GM19025 (cell line): ENCODE measurements around the gene L1CAM.

Experiments used
- ATAC-seq: cut with Tn5 transposase; IDR thresholded peaks from one replicate; pipeline ENCODE4 v1.9.1; 2021; ENCODE audit warnings: mild to moderate bottlenecking, low read depth, moderate library complexity; ENCODE audit not compliant: unreplicated experiment

The L1CAM gene

GRCh38 chrX:153903991-153904957, 18.3 kb upstream of the L1CAM start, which contains the start of gene AVPR2:
TSS of gene AVPR2 (plus strand) at chrX:153904673. CDS start at chrX:153905146, 473 bp downstream.
- no peak for ATAC-seq

GRCh38 chrX:153903238-153903980, 17.4 kb upstream of the L1CAM start:
- ATAC-seq = no peak

GRCh38 chrX:153902385-153902784, 16.4 kb upstream of the L1CAM start:
- ATAC-seq = no peak

GRCh38 chrX:153901753-153902140, 15.8 kb upstream of the L1CAM start:
- no peak for ATAC-seq

- ATAC-seq = no peak
These were observed 15.1 kb upstream of the L1CAM start for GRCh38 chrX:153900831-153901752.

GRCh38 chrX:153897899-153898298, 11.9 kb upstream of the L1CAM start:
- no peak for ATAC-seq

- ATAC-seq = no peak
These were observed 3.1 kb upstream of the L1CAM start for GRCh38 chrX:153889123-153889522.

GRCh38 chrX:153888344-153888743, 2.4 kb upstream of the L1CAM start:
- ATAC-seq = no peak

GRCh38 chrX:153887385-153887784, 1.4 kb upstream of the L1CAM start:
- ATAC-seq = no peak

GRCh38 chrX:153886915-153887314, 942 bp upstream of the L1CAM start:
- ATAC-seq = no peak

- ATAC-seq = no peak
These were observed 675 bp downstream of the L1CAM start for GRCh38 chrX:153885208-153885787.

GRCh38 chrX:153884590-153884989, 1.4 kb downstream of the L1CAM start:
- no peak for ATAC-seq

GRCh38 chrX:153884136-153884535, 1.8 kb downstream of the L1CAM start:
- ATAC-seq = no peak

GRCh38 chrX:153883163-153883843, 2.7 kb downstream of the L1CAM start:
- ATAC-seq = no peak

GRCh38 chrX:153882557-153882956, 3.4 kb downstream of the L1CAM start:
- no peak for ATAC-seq

GRCh38 chrX:153882086-153882498, 3.9 kb downstream of the L1CAM start:
- no peak for ATAC-seq

- no peak for ATAC-seq
These were observed 4.7 kb downstream of the L1CAM start for GRCh38 chrX:153881281-153881680.

- ATAC-seq = no peak
These were observed 5.5 kb downstream of the L1CAM start for GRCh38 chrX:153880440-153880815.

GRCh38 chrX:153879741-153880439, 6.1 kb downstream of the L1CAM start:
- ATAC-seq = no peak
